Neural cell (in vitro differentiated cells): ENCODE measurements around the gene RYR2. TPM values are rescaled to one million over a fixed set of nuclear protein-coding genes. Genes with fewer than 3 reads are reported as not detected.

Source experiments
- H2AFZ ChIP-seq: fragments of 200-600, 300-800 bp; sonication (generic), shearing (Covaris generic); 2 replicates; pipeline ENCODE4 v1.6.0; 2014; ENCODE audit warnings: low read depth, mild to moderate bottlenecking, antibody characterized with exemption, low read length, moderate library complexity
- H3F3A ChIP-seq: fragments of 200-600 bp; shearing (Covaris generic); 2 replicates; pipeline ENCODE4 v1.6.1; 2016; ENCODE audit warnings: mild to moderate bottlenecking, moderate library complexity, mixed read lengths, antibody characterized with exemption, low read length; ENCODE audit not compliant: insufficient read depth, poor library complexity, severe bottlenecking
- H3K27ac ChIP-seq: fragments of 200-600, 300-800 bp; sonication (generic), shearing (Covaris generic); 2 replicates; pipeline ENCODE4 v1.5.1; 2014; ENCODE audit warnings: mild to moderate bottlenecking, low read length, moderate library complexity
- H3K27me3 ChIP-seq: fragments of 300-800, 200-600 bp; sonication (generic), shearing (Covaris generic); 2 replicates; pipeline ENCODE4 v1.6.0; 2014; ENCODE audit warnings: mild to moderate bottlenecking, low read depth, low read length, moderate library complexity; ENCODE audit not compliant: insufficient read depth
- H3K36me3 ChIP-seq: fragments of 300-800, 200-600 bp; sonication (generic), shearing (Covaris generic); 2 replicates; pipeline ENCODE4 v1.5.1; 2014; ENCODE audit warnings: mild to moderate bottlenecking, antibody characterized with exemption, low read length, moderate library complexity; ENCODE audit not compliant: insufficient read depth
- H3K4me2 ChIP-seq: fragments of 300-800, 200-600 bp; sonication (generic), shearing (Covaris generic); 2 replicates; pipeline ENCODE4 v1.6.0; 2014; ENCODE audit warnings: mild to moderate bottlenecking, low read length
- H3K4me3 ChIP-seq: fragments of 300-800, 200-600 bp; sonication (generic), shearing (Covaris generic); 2 replicates; pipeline ENCODE4 v1.5.1; 2014; ENCODE audit warnings: mild to moderate bottlenecking, low read length, moderate library complexity
- H3K79me2 ChIP-seq: fragments of 200-600 bp; shearing (Covaris generic); replicated peaks from 2 replicates; pipeline ENCODE4 v1.6.0; 2014; ENCODE audit warnings: mild to moderate bottlenecking, low read length, moderate library complexity; ENCODE audit not compliant: insufficient read depth
- H3K9ac ChIP-seq: fragments of 300-800, 200-600 bp; sonication (generic), shearing (Covaris generic); 2 replicates; pipeline ENCODE4 v1.6.1; 2016; ENCODE audit warnings: mild to moderate bottlenecking, low read length, mixed read lengths
- H3K9me2 ChIP-seq: fragments of 200-600 bp; shearing (Covaris generic); 2 replicates; pipeline ENCODE4 v1.6.1; 2016; ENCODE audit warnings: mild to moderate bottlenecking, low read length, mixed read lengths; ENCODE audit not compliant: insufficient read depth
- H3K9me3 ChIP-seq: fragments of 200-600, 300-800 bp; sonication (generic), shearing (Covaris generic); 2 replicates; pipeline ENCODE4 v1.6.1; 2016; ENCODE audit warnings: mild to moderate bottlenecking, mixed run types, low read length, moderate library complexity, mixed read lengths
- H4K20me1 ChIP-seq: fragments of 200-600 bp; shearing (Covaris generic); 2 replicates; pipeline ENCODE4 v1.6.1; 2016; ENCODE audit warnings: mild to moderate bottlenecking, mixed run types; ENCODE audit not compliant: insufficient read depth
- EP300 ChIP-seq: fragments of 450-650 bp; conservative IDR thresholded peaks from 2 replicates; pipeline ENCODE4 v1.6.1; 2014; ENCODE audit warnings: antibody characterized with exemption, mild to moderate bottlenecking, moderate library complexity; ENCODE audit not compliant: poor library complexity, severe bottlenecking
- EZH2 ChIP-seq: fragments of 200-600, 300-800 bp; shearing (Covaris generic), sonication (generic); IDR thresholded peaks from 2 replicates; pipeline ENCODE4 v1.6.1; 2014; ENCODE audit warnings: antibody characterized with exemption, low read length, borderline replicate concordance, mild to moderate bottlenecking; ENCODE audit not compliant: insufficient read depth, poor library complexity, severe bottlenecking
- MXI1 ChIP-seq: fragments of 450-650 bp; conservative IDR thresholded peaks from 2 replicates; pipeline ENCODE4 v1.6.1; 2014; ENCODE audit warnings: antibody characterized with exemption, mild to moderate bottlenecking; ENCODE audit not compliant: poor library complexity, severe bottlenecking
- POLR2AphosphoS5 ChIP-seq: IDR thresholded peaks from 2 replicates; pipeline ENCODE4 v1.6.1; 2012
- RAD21 ChIP-seq: fragments of 450-650 bp; conservative IDR thresholded peaks from 2 replicates; pipeline ENCODE4 v1.6.1; 2014; ENCODE audit warnings: antibody characterized with exemption, mild to moderate bottlenecking, moderate library complexity
- TAF1 ChIP-seq: IDR thresholded peaks from 2 replicates; pipeline ENCODE4 v1.6.1; 2012; ENCODE audit warnings: low read depth
- polyA plus RNA-seq: library from polyadenylated mRNA; depleted of rRNA; stranded (reverse); fragments of >200 nt; gene quantifications from 2 replicates; pipeline ENCODE4 v1.2.3, GENCODE V29; 2014
- TF ChIP-seq, protein P1 (sequence below): fragments of 450-650 bp; IDR thresholded peaks from 2 replicates; pipeline ENCODE4 v1.5.1; 2014; ENCODE audit warnings: antibody characterized with exemption, mild to moderate bottlenecking, moderate library complexity; ENCODE audit not compliant: poor library complexity, severe bottlenecking
- TF ChIP-seq, protein P2 (sequence below): IDR thresholded peaks from 2 replicates; pipeline ENCODE4 v1.6.1; 2012; ENCODE audit warnings: borderline replicate concordance

RYR2 gene
- polyA plus RNA-seq, 1 donor from 2014 or later = 3.8 TPM

- Histone ChIP-seq H3K4me2 (no peak overlapping the region), H3K27me3 (no peaks in the 10 kb centered on the region), H3K4me3 (no peak overlapping the region), H2AFZ (no peak overlapping the region), H3F3A (no peaks in the 10 kb centered on the region), H4K20me1 (no peaks in the 10 kb centered on the region), H3K9me3 (no peaks in the 10 kb centered on the region), H3K27ac (no peak overlapping the region), H3K9me2 (no peaks in the 10 kb centered on the region), H3K36me3 (no peaks in the 10 kb centered on the region), H3K9ac (no peak overlapping the region), H3K79me2 (no peaks in the 10 kb centered on the region)
- TF ChIP-seq MXI1 (no peak), POLR2AphosphoS5 (no peak), EP300 (no peak), EZH2 (no peak), TAF1 (no peak), RAD21 (no peak)
- TF ChIP-seq, protein P1, sequence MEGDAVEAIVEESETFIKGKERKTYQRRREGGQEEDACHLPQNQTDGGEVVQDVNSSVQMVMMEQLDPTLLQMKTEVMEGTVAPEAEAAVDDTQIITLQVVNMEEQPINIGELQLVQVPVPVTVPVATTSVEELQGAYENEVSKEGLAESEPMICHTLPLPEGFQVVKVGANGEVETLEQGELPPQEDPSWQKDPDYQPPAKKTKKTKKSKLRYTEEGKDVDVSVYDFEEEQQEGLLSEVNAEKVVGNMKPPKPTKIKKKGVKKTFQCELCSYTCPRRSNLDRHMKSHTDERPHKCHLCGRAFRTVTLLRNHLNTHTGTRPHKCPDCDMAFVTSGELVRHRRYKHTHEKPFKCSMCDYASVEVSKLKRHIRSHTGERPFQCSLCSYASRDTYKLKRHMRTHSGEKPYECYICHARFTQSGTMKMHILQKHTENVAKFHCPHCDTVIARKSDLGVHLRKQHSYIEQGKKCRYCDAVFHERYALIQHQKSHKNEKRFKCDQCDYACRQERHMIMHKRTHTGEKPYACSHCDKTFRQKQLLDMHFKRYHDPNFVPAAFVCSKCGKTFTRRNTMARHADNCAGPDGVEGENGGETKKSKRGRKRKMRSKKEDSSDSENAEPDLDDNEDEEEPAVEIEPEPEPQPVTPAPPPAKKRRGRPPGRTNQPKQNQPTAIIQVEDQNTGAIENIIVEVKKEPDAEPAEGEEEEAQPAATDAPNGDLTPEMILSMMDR = no peak
- TF ChIP-seq, protein P2, sequence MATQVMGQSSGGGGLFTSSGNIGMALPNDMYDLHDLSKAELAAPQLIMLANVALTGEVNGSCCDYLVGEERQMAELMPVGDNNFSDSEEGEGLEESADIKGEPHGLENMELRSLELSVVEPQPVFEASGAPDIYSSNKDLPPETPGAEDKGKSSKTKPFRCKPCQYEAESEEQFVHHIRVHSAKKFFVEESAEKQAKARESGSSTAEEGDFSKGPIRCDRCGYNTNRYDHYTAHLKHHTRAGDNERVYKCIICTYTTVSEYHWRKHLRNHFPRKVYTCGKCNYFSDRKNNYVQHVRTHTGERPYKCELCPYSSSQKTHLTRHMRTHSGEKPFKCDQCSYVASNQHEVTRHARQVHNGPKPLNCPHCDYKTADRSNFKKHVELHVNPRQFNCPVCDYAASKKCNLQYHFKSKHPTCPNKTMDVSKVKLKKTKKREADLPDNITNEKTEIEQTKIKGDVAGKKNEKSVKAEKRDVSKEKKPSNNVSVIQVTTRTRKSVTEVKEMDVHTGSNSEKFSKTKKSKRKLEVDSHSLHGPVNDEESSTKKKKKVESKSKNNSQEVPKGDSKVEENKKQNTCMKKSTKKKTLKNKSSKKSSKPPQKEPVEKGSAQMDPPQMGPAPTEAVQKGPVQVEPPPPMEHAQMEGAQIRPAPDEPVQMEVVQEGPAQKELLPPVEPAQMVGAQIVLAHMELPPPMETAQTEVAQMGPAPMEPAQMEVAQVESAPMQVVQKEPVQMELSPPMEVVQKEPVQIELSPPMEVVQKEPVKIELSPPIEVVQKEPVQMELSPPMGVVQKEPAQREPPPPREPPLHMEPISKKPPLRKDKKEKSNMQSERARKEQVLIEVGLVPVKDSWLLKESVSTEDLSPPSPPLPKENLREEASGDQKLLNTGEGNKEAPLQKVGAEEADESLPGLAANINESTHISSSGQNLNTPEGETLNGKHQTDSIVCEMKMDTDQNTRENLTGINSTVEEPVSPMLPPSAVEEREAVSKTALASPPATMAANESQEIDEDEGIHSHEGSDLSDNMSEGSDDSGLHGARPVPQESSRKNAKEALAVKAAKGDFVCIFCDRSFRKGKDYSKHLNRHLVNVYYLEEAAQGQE = no peak
These were observed 428.8 kb downstream of the RYR2 start for GRCh38 chr1:237470712-237471338.

- no peak overlapping the region for H2AFZ ChIP-seq
- H3K9ac ChIP-seq = no peak overlapping the region
- H3K27ac ChIP-seq = no peak overlapping the region
- no peaks in the 10 kb centered on the region for H4K20me1 ChIP-seq
- no peaks in the 10 kb centered on the region for H3F3A ChIP-seq
- no peaks in the 10 kb centered on the region for H3K9me3 ChIP-seq
- TF ChIP-seq, protein P2 = no peak
- no peak overlapping the region for H3K4me2 ChIP-seq
- no peaks in the 10 kb centered on the region for H3K27me3 ChIP-seq
- H3K9me2 ChIP-seq = no peaks in the 10 kb centered on the region
- no peak overlapping the region for H3K4me3 ChIP-seq
- no peaks in the 10 kb centered on the region for H3K36me3 ChIP-seq
- no peaks in the 10 kb centered on the region for H3K79me2 ChIP-seq
These were observed 429.4 kb downstream of the RYR2 start for GRCh38 chr1:237471377-237471776.
